Psoas muscle (tissue), 8 donors: ENCODE results near the gene ATRIP. TPM values are rescaled to one million over a fixed set of nuclear protein-coding genes. Genes with fewer than 3 reads are reported as not detected.

Experiments used
- ATAC-seq, 4 donors: fragments of 200-7000 bp; cut with Tn5 transposase; one replicate each; pipeline ENCODE4 v1.9.1; 2020; ENCODE audit warnings: moderate library complexity in 3 of 4, mild to moderate bottlenecking in 2 of 4
- DNase-seq, 2 donors: peaks; one replicate each; pipeline ENCODE4 v3.0.0-alpha.2; 2020
- H3K27ac ChIP-seq: fragments of 200-600 bp; one replicate; pipeline ENCODE4 v1.8.0; 2022
- H3K27me3 ChIP-seq, 3 donors: fragments of 200-600 bp in 1 of 3; one replicate each; pipeline versions ENCODE4 v1.6.1 to v1.8.0; 2013 to 2022; ENCODE audit warnings: low read length in 2 of 3, mild to moderate bottlenecking in 2 of 3, moderate library complexity in 1 of 3; ENCODE audit not compliant: insufficient read depth in 3 of 3
- H3K36me3 ChIP-seq, 2 donors: fragments of 200-600 bp in 1 of 2; one replicate each; pipeline versions ENCODE4 v1.6.1 to v1.8.0; 2013 to 2022; ENCODE audit warnings: low read depth in 1 of 2, mild to moderate bottlenecking in 1 of 2, moderate library complexity in 1 of 2; ENCODE audit not compliant: insufficient read depth in 1 of 2
- H3K4me1 ChIP-seq: fragments of 200-600 bp; one replicate; pipeline ENCODE4 v1.8.0; 2022
- H3K4me3 ChIP-seq: fragments of 200-600 bp; one replicate; pipeline ENCODE4 v1.8.0; 2022; ENCODE audit warnings: mild to moderate bottlenecking
- H3K9me3 ChIP-seq: fragments of 200-600 bp; one replicate; pipeline ENCODE4 v1.8.0; 2022
- CTCF ChIP-seq: fragments of 200-600 bp; IDR thresholded peaks from one replicate; pipeline ENCODE4 v1.8.0; 2022; ENCODE audit warnings: antibody characterized with exemption
- WGBS, 3 donors: extraction: QIAGEN DNeasy Blood & Tissue Kit; methylation state at CpG; one replicate each; pipeline versions ENCODE4 v1.1.6 to v1.1.7; 2013; 5-methylcytosine and 5-hydroxymethylcytosine counted together
- intact Hi-C, 2 donors: fragments of 100-400 bp; cut with DNase I; formaldehyde crosslinking; loops; one replicate each; pipeline versions ENCODE4 v1.11.0 to v1.14.2; 2022
- polyA plus RNA-seq, 3 donors: library from polyadenylated mRNA; stranded (reverse); fragments of 200-250 nt; gene quantifications; one replicate each; pipeline ENCODE4 v1.2.3, GENCODE V29; 2013
- total RNA-seq, 4 donors: library from RNA; stranded (reverse); fragmentation: NEBNext Ultra II Directional in 2 of 4; extraction: Animal tissue kit (Norgen Biotek cat#: 25700) in 2 of 4; gene quantifications; one replicate each; pipeline versions ENCODE4 v1.2.1 to v1.2.4, GENCODE V29; 2021 to 2023
- donor health status: healthy with polysubstance abuse.
- donor health status: DM: no; HTN: no; CAD: no; lungs with moderate emphysema.
- donor health status: Bipolar disorder and iron deficiency.
- donor health status: healthy.
- donor health status: DM: yes; HTN: yes; CAD: no.
- donor health status: DM: no; HTN: no; CAD: no.
- donor health status: DM: no; HTN: no; CAD: no.
- donor health status: DM: yes; HTN: yes; CAD: no.

The ATRIP gene
- total and polyA plus RNA-seq, 7 donors = 3.7 to 5.6 (median 4.5) TPM

- H3K4me3 ChIP-seq = no peak overlapping the region
- ATAC-seq (no peak), DNase-seq (peak in 1 of 2 donors; percentile 9)
- intact Hi-C loops = loop anchor here in 1 of 2 donors (5.0 kb wide), 1 partner anchor 144 kb away; no protein-coding TSS in a partner anchor
- no peaks in the 10 kb centered on the region for H3K36me3 ChIP-seq
- 84 to 93% (median 88%) methylated on average over 13 to 15 of the region's 15 CpGs for WGBS, 3 donors
- no peak overlapping the region for H3K27ac ChIP-seq
- TF ChIP-seq CTCF = no peak
- H3K9me3 ChIP-seq = no peaks in the 10 kb centered on the region
- no peaks in the 10 kb centered on the region for H3K4me1 ChIP-seq
- no peaks in the 10 kb centered on the region for H3K27me3 ChIP-seq
Observed at GRCh38 chr3:48403533-48404439, 42.8 kb upstream of the ATRIP start.

- peak; percentile 9 to 39 for DNase-seq
- no peaks in the 10 kb centered on the region for H3K36me3 ChIP-seq
- WGBS, 3 donors = 66 to 80% (median 68%) methylated on average over 21 of the region's 21 CpGs
- no peak overlapping the region for H3K4me3 ChIP-seq
- H3K27ac ChIP-seq = no peak overlapping the region
- H3K27me3 ChIP-seq = no peaks in the 10 kb centered on the region
- H3K9me3 ChIP-seq = no peaks in the 10 kb centered on the region
- H3K4me1 ChIP-seq = no peaks in the 10 kb centered on the region
- intact Hi-C loops = loop anchor here in 1 of 2 donors (5.0 kb wide), 1 partner anchor 143 kb away; no protein-coding TSS in a partner anchor
- ATAC-seq = no peak
- TF ChIP-seq CTCF = no peak
Observed at GRCh38 chr3:48404440-48405342, 41.8 kb upstream of the ATRIP start.

GRCh38 chr3:48405343-48405881 is 41.1 kb upstream of the ATRIP start:
- intact Hi-C loops = no loop called here
- Histone ChIP-seq H3K27ac (no peak overlapping the region), H3K27me3 (peaks cover 0 to under 1% (median 0%) of the 10 kb centered on the region in 3 donors), H3K9me3 (no peaks in the 10 kb centered on the region), H3K4me3 (no peak overlapping the region), H3K36me3 (peaks cover 0 to 3% of the 10 kb centered on the region in 2 donors), H3K4me1 (no peaks in the 10 kb centered on the region)
- 74 to 86% (median 76%) methylated on average over 13 of the region's 13 CpGs for WGBS, 3 donors
- TF ChIP-seq CTCF = no peak
- DNase-seq = peak in 1 of 2 donors; percentile 10
- ATAC-seq = no peak

GRCh38 chr3:48405971-48406370 is 40.6 kb upstream of the ATRIP start:
- ATAC-seq (no peak), DNase-seq (no peak)
- Histone ChIP-seq H3K27ac (no peak overlapping the region), H3K4me1 (no peaks in the 10 kb centered on the region), H3K9me3 (no peaks in the 10 kb centered on the region), H3K27me3 (peaks cover 0 to 2% (median 0%) of the 10 kb centered on the region in 3 donors), H3K4me3 (no peak overlapping the region), H3K36me3 (peaks cover 0 to 3% of the 10 kb centered on the region in 2 donors)
- intact Hi-C loops = no loop called here
- no peak for TF ChIP-seq CTCF
- 70 to 82% (median 73%) methylated on average over 1 of the region's 1 CpG for WGBS, 3 donors
